HFF-Myc (cell line): ENCODE results near the gene CSNK1G2.

Experiments
- DNase-seq: peaks from one replicate; pipeline ENCODE4 v3.0.0-alpha.2; 2011; ENCODE audit warnings: low read depth; ENCODE audit errors: extremely low read depth
- H3K4me3 ChIP-seq: replicated peaks from 2 replicates; pipeline ENCODE4 v1.5.1; 2011; ENCODE audit warnings: low read depth, mild to moderate bottlenecking, control low read depth, low read length
- CTCF ChIP-seq: IDR thresholded peaks from 2 replicates; pipeline ENCODE4 v1.5.1; 2012; ENCODE audit warnings: mild to moderate bottlenecking, low read depth, low read length, control low read depth; ENCODE audit errors: missing control alignments

CSNK1G2 gene

GRCh38 chr19:1917146-1917545 lies 23.8 kb upstream of the CSNK1G2 start:
- no peak for TF ChIP-seq CTCF
- no peak for DNase-seq
- H3K4me3 ChIP-seq = no peak overlapping the region

GRCh38 chr19:1917926-1918325 lies 23.0 kb upstream of the CSNK1G2 start:
- no peak overlapping the region for H3K4me3 ChIP-seq
- no peak for DNase-seq
- no peak for TF ChIP-seq CTCF

GRCh38 chr19:1918975-1919374 lies 22.0 kb upstream of the CSNK1G2 start:
- no peak for TF ChIP-seq CTCF
- H3K4me3 ChIP-seq = no peak overlapping the region
- DNase-seq = no peak

- TF ChIP-seq CTCF = no peak
- H3K4me3 ChIP-seq = no peak overlapping the region
- no peak for DNase-seq
Observed at GRCh38 chr19:1920644-1921043, 20.3 kb upstream of the CSNK1G2 start.

- TF ChIP-seq CTCF = no peak
- no peak overlapping the region for H3K4me3 ChIP-seq
- DNase-seq = no peak
Observed at GRCh38 chr19:1921326-1921725, 19.6 kb upstream of the CSNK1G2 start.

- H3K4me3 ChIP-seq = no peak overlapping the region
- DNase-seq = no peak
- TF ChIP-seq CTCF = no peak
Observed at GRCh38 chr19:1921825-1922224, 19.1 kb upstream of the CSNK1G2 start.

GRCh38 chr19:1922803-1923202 lies 18.2 kb upstream of the CSNK1G2 start:
- no peak overlapping the region for H3K4me3 ChIP-seq
- DNase-seq = no peak
- no peak for TF ChIP-seq CTCF
